ENCODE measurements around the gene NQO1. TPM values are rescaled to one million over a fixed set of nuclear protein-coding genes. Genes with fewer than 3 reads are reported as not detected.

The NQO1 gene
- 376 and 403 TPM in 2 replicates for total RNA-seq (2014; rRNA removed; shearing (Covaris generic))

GRCh38 chr16:69726313-69727060 lies at the start of gene NQO1:
Gene NQO1 (minus strand): TSS chr16:69726560. CDS start chr16:69726439, 121 bp downstream.

GRCh38 chr16:69761983-69762813 lies 35.8 kb upstream of the NQO1 start, which contains the start of gene WWP2:
Gene WWP2 (plus strand): TSS chr16:69762332. CDS start chr16:69787011, 24,679 bp downstream.

GRCh38 chr16:69754469-69755310 lies 28.3 kb upstream of the NQO1 start, which contains the start of gene NOB1:
Gene NOB1 (minus strand): TSS chr16:69754926. CDS start chr16:69754910, 16 bp downstream.

Other genes with a start within 250 kb of the NQO1 start
- gene NFAT5, start 160.6 kb downstream of the NQO1 start, total RNA-seq (2014; rRNA removed; shearing (Covaris generic)): 8.8 and 9.9 TPM in 2 replicates
- gene NOB1, start 28.4 kb upstream of the NQO1 start, total RNA-seq (2014; rRNA removed; shearing (Covaris generic)): 60.7 and 61.1 TPM in 2 replicates
- 66.2 and 66.9 TPM in 2 replicates for gene WWP2, start 35.8 kb upstream of the NQO1 start, total RNA-seq (2014; rRNA removed; shearing (Covaris generic))
- gene CLEC18A, start 224.8 kb upstream of the NQO1 start, total RNA-seq (2014; rRNA removed; shearing (Covaris generic)): 6.3 and 7.2 TPM in 2 replicates

Measured in A375 (cell line).